IMR-90 (cell line): ENCODE results near the gene DBP. TPM values are rescaled to one million over a fixed set of nuclear protein-coding genes. Genes with fewer than 3 reads are reported as not detected.

Experiments used
- ATAC-seq: fragments of 200-7000 bp; cut with Tn5 transposase; 2 replicates; pipeline ENCODE4 v1.9.1; 2020; ENCODE audit warnings: low read depth, mild to moderate bottlenecking, moderate library complexity
- BruUV-seq: library from RNA; stranded (reverse); fragments of 400-500 nt; replicated peaks from 2 replicates; lab custom pipeline; 2021; lab: Mats Ljungman, UMichigan
- CTCF ChIA-PET: fragments of 300-600 bp; formaldehyde crosslinking; extraction: SDS; loops from one replicate; lab custom pipeline; 2021; ENCODE audit warnings: antibody characterized with exemption; lab: Yijun Ruan, JAX
- POLR2A ChIA-PET: fragments of 300-600 bp; sonication (Branson Sonifier 250); formaldehyde crosslinking; loops from one replicate; lab custom pipeline; 2022; ENCODE audit warnings: antibody characterized with exemption; ENCODE audit not compliant: unreplicated experiment; lab: Charles Lee
- DNase-seq: peaks from one replicate; pipeline ENCODE4 v3.0.0; 2013
- H2AFZ ChIP-seq: replicated peaks from 2 replicates; pipeline ENCODE3; 2013; ENCODE audit warnings: low read length, mild to moderate bottlenecking; ENCODE audit not compliant: poor library complexity
- H2AK5ac ChIP-seq: 2 replicates; pipeline ENCODE4 v1.6.1; 2013; ENCODE audit warnings: low read depth, low read length, inconsistent platforms
- H2AK9ac ChIP-seq: replicated peaks from 2 replicates; pipeline ENCODE3; 2013; ENCODE audit warnings: mild to moderate bottlenecking, low read depth, low read length, moderate library complexity; ENCODE audit not compliant: poor library complexity
- H2BK120ac ChIP-seq: 2 replicates; pipeline ENCODE4 v1.6.1; 2013; ENCODE audit warnings: low read depth, low read length, inconsistent platforms
- H2BK15ac ChIP-seq: 3 replicates; pipeline ENCODE4 v1.6.1; 2013; ENCODE audit warnings: low read depth, low read length, inconsistent platforms
- H2BK20ac ChIP-seq: 2 replicates; pipeline ENCODE4 v1.6.1; 2013; ENCODE audit warnings: low read depth, mild to moderate bottlenecking, inconsistent platforms, low read length, moderate library complexity
- H2BK5ac ChIP-seq: 2 replicates; pipeline ENCODE4 v1.6.1; 2013; ENCODE audit warnings: mild to moderate bottlenecking, low read depth, low read length, inconsistent platforms; ENCODE audit not compliant: poor library complexity, severe bottlenecking
- H3K14ac ChIP-seq: replicated peaks from 2 replicates; pipeline ENCODE4 v1.6.1; 2013; ENCODE audit warnings: low read depth, low read length, inconsistent platforms
- H3K18ac ChIP-seq: 2 replicates; pipeline ENCODE4 v1.6.1; 2013; ENCODE audit warnings: low read depth, low read length, control low read depth
- H3K23ac ChIP-seq: 2 replicates; pipeline ENCODE4 v1.6.1; 2013; ENCODE audit warnings: low read depth, low read length, inconsistent platforms
- H3K27ac ChIP-seq: 2 replicates; pipeline ENCODE4 v1.5.1; 2013; ENCODE audit warnings: mild to moderate bottlenecking, control low read depth, low read length; ENCODE audit not compliant: insufficient read depth
- H3K27me3 ChIP-seq: 2 replicates; pipeline ENCODE4 v1.6.1; 2013; ENCODE audit warnings: low read length; ENCODE audit not compliant: control insufficient read depth, insufficient read depth
- H3K36me3 ChIP-seq: 2 replicates; pipeline ENCODE4 v1.6.1; 2013; ENCODE audit warnings: low read length, mixed read lengths; ENCODE audit not compliant: control insufficient read depth, insufficient read depth
- H3K4ac ChIP-seq: 2 replicates; pipeline ENCODE4 v1.6.1; 2013; ENCODE audit warnings: low read depth, low read length, inconsistent platforms
- H3K4me1 ChIP-seq: 2 replicates; pipeline ENCODE4 v1.6.1; 2013; ENCODE audit warnings: low read length, mixed read lengths; ENCODE audit not compliant: control insufficient read depth, insufficient read depth
- H3K4me2 ChIP-seq: 2 replicates; pipeline ENCODE4 v1.6.1; 2013; ENCODE audit warnings: low read depth, mild to moderate bottlenecking, control low read depth, low read length, moderate library complexity
- H3K4me3 ChIP-seq: 2 replicates; pipeline ENCODE4 v1.5.1; 2013; ENCODE audit warnings: low read depth, mild to moderate bottlenecking, control low read depth, low read length, moderate library complexity; ENCODE audit not compliant: insufficient read depth
- H3K56ac ChIP-seq: 2 replicates; pipeline ENCODE4 v1.6.1; 2013; ENCODE audit warnings: low read length, inconsistent platforms; ENCODE audit not compliant: insufficient read depth; ENCODE audit errors: extremely low read depth
- H3K79me1 ChIP-seq, 2 experiments: 2 replicates each; pipeline ENCODE4 v1.6.1; 2013; ENCODE audit warnings: low read length in 2 of 2, inconsistent platforms in 1 of 2, low read depth in 1 of 2
- H3K9ac ChIP-seq: 2 replicates; pipeline ENCODE4 v1.6.1; 2013; ENCODE audit warnings: low read depth, low read length, control low read depth
- H3K9me1 ChIP-seq: 2 replicates; pipeline ENCODE4 v1.6.1; 2013; ENCODE audit warnings: low read length, inconsistent platforms; ENCODE audit not compliant: insufficient read depth
- H3K9me3 ChIP-seq: 2 replicates; pipeline ENCODE4 v1.6.1; 2013; ENCODE audit warnings: low read length; ENCODE audit not compliant: control insufficient read depth, insufficient read depth
- H4K20me1 ChIP-seq: 2 replicates; pipeline ENCODE4 v1.6.1; 2013; ENCODE audit warnings: low read length, inconsistent platforms; ENCODE audit not compliant: insufficient read depth
- H4K5ac ChIP-seq: 2 replicates; pipeline ENCODE4 v1.6.1; 2013; ENCODE audit warnings: mild to moderate bottlenecking, low read depth, low read length, control low read depth
- H4K8ac ChIP-seq, 2 experiments: 2 replicates each; pipeline ENCODE4 v1.6.1; 2013; ENCODE audit warnings: low read depth in 2 of 2, low read length in 2 of 2, control low read depth in 1 of 2, inconsistent platforms in 1 of 2
- H4K91ac ChIP-seq: 2 replicates; pipeline ENCODE4 v1.6.1; 2013; ENCODE audit warnings: low read depth, low read length, inconsistent platforms; ENCODE audit not compliant: insufficient read depth
- CEBPB ChIP-seq: IDR thresholded peaks from 2 replicates; pipeline ENCODE4 v1.6.1; 2012; ENCODE audit warnings: low read depth, low read length, improper control_type of control experiment
- ELK1 ChIP-seq: fragments of 150-350 bp; IDR thresholded peaks from 2 replicates; pipeline ENCODE4 v1.6.1; 2016; ENCODE audit warnings: low read depth, mild to moderate bottlenecking, low read length, moderate library complexity, borderline replicate concordance
- MAFK ChIP-seq: IDR thresholded peaks from 2 replicates; pipeline ENCODE4 v1.6.1; 2012; ENCODE audit warnings: low read depth, low read length, improper control_type of control experiment
- MAZ ChIP-seq: IDR thresholded peaks from 2 replicates; pipeline ENCODE4 v1.6.1; 2012; ENCODE audit warnings: low read depth, mild to moderate bottlenecking, low read length, improper control_type of control experiment, moderate library complexity, borderline replicate concordance
- MXI1 ChIP-seq: IDR thresholded peaks from 2 replicates; pipeline ENCODE4 v1.6.1; 2012; ENCODE audit warnings: low read depth, mild to moderate bottlenecking, low read length, moderate library complexity, borderline replicate concordance
- NFE2L2 ChIP-seq: fragments of 150-350 bp; IDR thresholded peaks from 2 replicates; pipeline ENCODE4 v1.6.1; 2016; ENCODE audit warnings: low read depth, mild to moderate bottlenecking, low read length
- RAD21 ChIP-seq: IDR thresholded peaks from 2 replicates; pipeline ENCODE4 v1.6.1; 2012; ENCODE audit warnings: low read length, improper control_type of control experiment
- RCOR1 ChIP-seq: IDR thresholded peaks from 2 replicates; pipeline ENCODE4 v1.6.1; 2012; ENCODE audit warnings: mild to moderate bottlenecking, low read length, improper control_type of control experiment; ENCODE audit not compliant: insufficient replicate concordance
- RFX5 ChIP-seq: IDR thresholded peaks from 2 replicates; pipeline ENCODE4 v1.8.0; 2012; ENCODE audit warnings: low read depth, mild to moderate bottlenecking, low read length, moderate library complexity
- SMC3 ChIP-seq: fragments of 150-350 bp; IDR thresholded peaks from 2 replicates; pipeline ENCODE4 v1.6.1; 2016; ENCODE audit warnings: low read depth, mild to moderate bottlenecking, antibody characterized with exemption, low read length, moderate library complexity
- WGBS, 2 experiments: methylation state at CpG; one replicate each; pipeline versions ENCODE4 v1.1.5 to v1.1.7; 2013; ENCODE audit warnings: missing lambda C conversion rate in 2 of 2; ENCODE audit not compliant: insufficient read length in 1 of 2; ENCODE audit errors: extremely low coverage in 2 of 2; 5-methylcytosine and 5-hydroxymethylcytosine counted together
- dilution Hi-C: fragments of 300-500 bp; cut with HindIII; formaldehyde crosslinking; loops from one replicate; pipeline ENCODE4 v1.14.3; 2018; ENCODE audit warnings: low sequenced_read_pairs; ENCODE audit not compliant: unreplicated experiment
- in situ Hi-C: fragments of 300-500 bp; cut with MboI; formaldehyde crosslinking; loops from 3 replicates; pipeline ENCODE4 v1.14.3; 2019; ENCODE audit warnings: low sequenced_read_pairs, inconsistent platforms, mixed read lengths
- intact Hi-C: fragments of 100-400 bp; cut with micrococcal nuclease; formaldehyde crosslinking; loops from 2 replicates; pipeline ENCODE4 v1.10.0; 2022
- polyA plus RNA-seq, 3 experiments: library from polyadenylated mRNA; depleted of rRNA; stranded (reverse); fragments of >200 nt; gene quantifications; 2 replicates each; pipeline ENCODE4 v1.2.3, GENCODE V29; 2012; ENCODE audit warnings: low replicate concordance in 1 of 3
- total RNA-seq: library from RNA; depleted of rRNA; stranded (reverse); fragments of >200 nt; gene quantifications from 2 replicates; pipeline ENCODE4 v1.2.3, GENCODE V29; 2012
- TF ChIP-seq, protein P1 (sequence below): conservative IDR thresholded peaks from 2 replicates; pipeline ENCODE4 v1.5.1; 2012; ENCODE audit warnings: mild to moderate bottlenecking, low read depth, low read length, improper control_type of control experiment

DBP gene
- total and polyA plus RNA-seq, 2 of the 4 experiments (the other 2 are of a cell fraction) = 3.0 to 3.6 TPM

- TF ChIP-seq, protein P1, sequence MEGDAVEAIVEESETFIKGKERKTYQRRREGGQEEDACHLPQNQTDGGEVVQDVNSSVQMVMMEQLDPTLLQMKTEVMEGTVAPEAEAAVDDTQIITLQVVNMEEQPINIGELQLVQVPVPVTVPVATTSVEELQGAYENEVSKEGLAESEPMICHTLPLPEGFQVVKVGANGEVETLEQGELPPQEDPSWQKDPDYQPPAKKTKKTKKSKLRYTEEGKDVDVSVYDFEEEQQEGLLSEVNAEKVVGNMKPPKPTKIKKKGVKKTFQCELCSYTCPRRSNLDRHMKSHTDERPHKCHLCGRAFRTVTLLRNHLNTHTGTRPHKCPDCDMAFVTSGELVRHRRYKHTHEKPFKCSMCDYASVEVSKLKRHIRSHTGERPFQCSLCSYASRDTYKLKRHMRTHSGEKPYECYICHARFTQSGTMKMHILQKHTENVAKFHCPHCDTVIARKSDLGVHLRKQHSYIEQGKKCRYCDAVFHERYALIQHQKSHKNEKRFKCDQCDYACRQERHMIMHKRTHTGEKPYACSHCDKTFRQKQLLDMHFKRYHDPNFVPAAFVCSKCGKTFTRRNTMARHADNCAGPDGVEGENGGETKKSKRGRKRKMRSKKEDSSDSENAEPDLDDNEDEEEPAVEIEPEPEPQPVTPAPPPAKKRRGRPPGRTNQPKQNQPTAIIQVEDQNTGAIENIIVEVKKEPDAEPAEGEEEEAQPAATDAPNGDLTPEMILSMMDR = no peak
Measured at GRCh38 chr19:48603449-48603848, 33.7 kb downstream of the DBP start (continued).

GRCh38 chr19:48603001-48603400 lies 34.2 kb downstream of the DBP start:
- Histone ChIP-seq H4K8ac (no peak overlapping the region), H3K56ac (no peak overlapping the region), H3K9me1 (no peaks in the 10 kb centered on the region), H2BK5ac (no peak overlapping the region), H4K20me1 (no peaks in the 10 kb centered on the region), H3K4me3 (no peak overlapping the region), H3K18ac (no peak overlapping the region), H2BK120ac (no peak overlapping the region), H2AFZ (no peak overlapping the region), H3K4me2 (no peak overlapping the region), H3K9me3 (no peaks in the 10 kb centered on the region), H2AK9ac (no peak overlapping the region), H3K4me1 (no peaks in the 10 kb centered on the region), H2BK20ac (no peak overlapping the region), H3K4ac (no peak overlapping the region), H3K14ac (no peak overlapping the region), H4K5ac (no peak overlapping the region), H4K91ac (no peak overlapping the region), H3K9ac (no peak overlapping the region), H2AK5ac (no peak overlapping the region), H3K36me3 (no peaks in the 10 kb centered on the region), H3K79me1 (no peaks in the 10 kb centered on the region), H3K27ac (no peak overlapping the region), H3K23ac (no peak overlapping the region), H3K27me3 (peaks cover 14% of the 10 kb centered on the region), H2BK15ac (no peak overlapping the region)
- intact Hi-C loops = no loop called here
- ATAC-seq (no peak), DNase-seq (no peak)
- ChIA-PET CTCF (no interaction called here), POLR2A (interaction anchor here (0.6 kb wide), 1 partner anchor 14 kb away, joined by 6 read pairs; no protein-coding TSS in a partner anchor)
- in situ Hi-C loops = no loop called here
- BruUV-seq = no TSS peak
- dilution Hi-C loops = no loop called here
- 85% methylated on average over 4 of the region's 9 CpGs; no CpG with 5 or more reads in 1 of the 2 experiments for WGBS, 2 experiments
- TF ChIP-seq RCOR1 = no peak
- no peak for TF ChIP-seq RFX5
- TF ChIP-seq RAD21 = no peak
- TF ChIP-seq CEBPB = no peak
- no peak for TF ChIP-seq ELK1
- TF ChIP-seq MAFK = no peak
- TF ChIP-seq SMC3 = no peak
- TF ChIP-seq NFE2L2 = no peak
- TF ChIP-seq MAZ = no peak
- TF ChIP-seq MXI1 = no peak
- TF ChIP-seq, protein P1 = no peak
